NCI-H146 treated with DMSO at 0.1 percent for 48 hours (cell line): ENCODE results near the gene TTBK1.

ENCODE experiments used
- DNase-seq: peaks from one replicate; lab custom pipeline; 2025; ENCODE audit not compliant: unreplicated experiment; lab: John Stamatoyannopoulos, UW

Gene TTBK1

GRCh38 chr6:43269273-43270007 lies 26.2 kb downstream of the TTBK1 start:
- no peak for DNase-seq

DNA sequence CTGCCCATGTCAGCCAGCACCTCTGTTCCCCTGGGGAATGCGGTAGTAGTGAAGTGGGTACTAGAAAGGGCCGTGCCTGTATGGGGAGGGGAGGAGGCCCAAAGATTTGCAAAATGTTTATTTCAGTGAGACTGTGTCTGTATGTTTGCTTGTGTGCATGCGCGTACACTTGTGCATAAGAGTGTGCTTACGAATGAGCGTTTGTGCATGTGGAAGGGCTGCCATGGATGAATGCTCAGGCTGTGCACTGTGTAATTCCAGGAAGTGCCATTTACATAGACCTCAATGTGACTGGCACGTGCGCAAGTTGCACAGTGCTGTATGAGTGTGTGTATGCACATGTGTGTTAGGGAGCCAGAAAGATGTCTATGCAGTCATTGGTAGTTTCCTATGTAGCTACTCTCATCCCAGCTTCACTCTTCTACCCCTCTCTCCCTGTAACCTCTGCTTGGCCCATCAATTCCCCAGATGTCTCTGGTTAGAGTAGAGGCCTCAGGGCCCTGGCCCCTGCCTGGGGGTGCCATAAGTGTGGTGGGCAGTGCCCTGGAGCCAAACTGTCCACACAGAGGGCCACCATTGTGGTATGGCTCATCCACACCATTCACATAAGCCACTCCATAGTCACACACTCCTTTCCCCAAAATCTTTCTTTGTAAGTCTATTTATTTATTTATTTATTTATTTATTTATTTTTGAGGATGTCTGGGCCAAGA lies 28.0 kb downstream of the TTBK1 start:
- no peak for DNase-seq

DNA sequence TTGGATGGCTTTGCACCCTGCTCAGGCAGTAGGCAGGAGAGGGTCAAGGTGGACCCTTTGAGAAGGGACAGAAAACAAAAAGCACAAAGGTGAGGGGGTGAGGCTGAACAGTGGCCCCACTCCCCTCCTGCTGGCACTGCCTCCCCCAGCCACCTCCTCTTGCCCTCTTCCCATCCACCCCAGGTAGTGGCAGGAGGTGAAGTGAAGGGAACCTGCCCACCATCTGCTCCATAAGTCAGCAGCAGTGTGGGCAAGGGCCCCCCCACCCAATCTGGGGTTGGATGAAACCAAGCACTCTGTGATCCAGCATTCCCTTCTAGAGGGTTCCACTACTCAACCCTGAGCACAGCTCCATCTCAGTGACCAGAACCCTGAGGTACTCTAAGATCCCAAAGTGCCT lies 28.7 kb downstream of the TTBK1 start:
- DNase-seq = no peak

- DNase-seq = no peak
Observed at GRCh38 chr6:43273707-43274106, 30.4 kb downstream of the TTBK1 start.

- DNase-seq = no peak
Observed at GRCh38 chr6:43274127-43274915, 31.0 kb downstream of the TTBK1 start.

DNA sequence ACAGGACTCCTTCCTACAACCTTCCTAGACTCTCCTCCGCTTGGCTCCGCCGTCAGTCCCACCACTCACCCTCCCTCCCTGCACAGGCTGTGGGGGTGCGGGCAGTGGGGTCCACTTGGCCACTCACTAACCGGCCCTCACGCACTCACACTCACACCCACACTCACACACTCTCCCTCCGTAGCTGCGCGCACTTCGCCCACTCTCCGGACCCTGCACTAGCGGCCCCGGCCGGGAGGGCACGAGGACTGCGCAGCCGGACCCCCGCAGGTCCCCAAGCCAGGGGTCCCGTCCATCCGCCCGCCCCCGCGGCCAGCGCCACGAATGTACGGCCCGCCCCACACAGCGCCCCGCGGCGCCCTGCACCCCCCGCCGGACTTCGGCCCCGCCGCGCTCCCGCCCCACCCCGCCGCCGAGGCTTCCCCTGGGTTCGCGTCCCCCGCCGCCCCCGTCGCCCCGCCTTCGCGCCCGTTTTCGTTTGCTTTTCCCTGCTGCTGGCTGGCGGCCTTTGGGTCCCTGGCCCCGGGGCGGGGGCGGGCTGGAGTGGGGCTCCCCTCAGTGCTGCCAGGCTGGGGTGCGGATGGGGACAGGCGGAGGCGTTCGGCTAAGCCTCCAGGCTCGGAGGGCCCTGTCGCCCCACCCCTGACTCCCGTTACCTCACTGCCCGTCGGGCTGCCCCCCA lies 31.8 kb downstream of the TTBK1 start:
- DNase-seq = no peak

DNA sequence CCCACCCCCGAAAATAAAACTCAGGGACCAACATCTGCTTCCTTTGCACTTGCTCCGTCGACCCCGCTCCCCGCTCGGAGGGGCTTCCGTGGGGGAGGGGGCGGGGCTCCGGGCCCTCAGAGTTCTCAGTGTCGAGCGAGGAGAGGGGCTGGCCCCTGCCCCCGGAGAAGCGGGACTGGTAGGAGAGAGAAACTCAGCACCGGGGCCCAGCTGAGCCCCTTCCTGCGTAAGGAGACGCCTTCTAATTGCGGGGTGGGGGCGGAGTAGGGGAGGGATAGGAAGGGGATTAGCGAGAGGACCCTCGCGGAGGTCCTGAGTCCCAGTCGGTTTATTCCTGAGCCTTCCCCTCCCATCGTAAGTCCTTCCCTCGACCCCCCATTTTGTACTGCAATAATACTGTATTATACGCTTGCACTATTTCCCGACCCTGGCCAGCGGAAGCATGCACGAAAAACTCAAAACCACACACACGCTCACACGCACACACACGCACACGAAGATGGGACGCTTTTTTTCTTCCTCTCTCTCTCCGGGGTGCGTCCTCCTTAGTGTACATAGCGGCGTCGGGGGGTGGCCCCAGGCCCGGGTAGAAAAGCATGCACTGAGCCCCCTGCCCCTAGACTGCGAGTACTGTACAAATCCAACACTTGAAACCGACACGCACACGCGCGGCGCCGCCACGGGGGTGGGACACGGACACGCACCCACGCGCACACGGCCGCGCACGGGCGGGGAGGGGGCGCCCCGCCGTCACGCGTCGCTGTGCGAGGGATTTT lies 32.7 kb downstream of the TTBK1 start:
- DNase-seq = no peak

DNA sequence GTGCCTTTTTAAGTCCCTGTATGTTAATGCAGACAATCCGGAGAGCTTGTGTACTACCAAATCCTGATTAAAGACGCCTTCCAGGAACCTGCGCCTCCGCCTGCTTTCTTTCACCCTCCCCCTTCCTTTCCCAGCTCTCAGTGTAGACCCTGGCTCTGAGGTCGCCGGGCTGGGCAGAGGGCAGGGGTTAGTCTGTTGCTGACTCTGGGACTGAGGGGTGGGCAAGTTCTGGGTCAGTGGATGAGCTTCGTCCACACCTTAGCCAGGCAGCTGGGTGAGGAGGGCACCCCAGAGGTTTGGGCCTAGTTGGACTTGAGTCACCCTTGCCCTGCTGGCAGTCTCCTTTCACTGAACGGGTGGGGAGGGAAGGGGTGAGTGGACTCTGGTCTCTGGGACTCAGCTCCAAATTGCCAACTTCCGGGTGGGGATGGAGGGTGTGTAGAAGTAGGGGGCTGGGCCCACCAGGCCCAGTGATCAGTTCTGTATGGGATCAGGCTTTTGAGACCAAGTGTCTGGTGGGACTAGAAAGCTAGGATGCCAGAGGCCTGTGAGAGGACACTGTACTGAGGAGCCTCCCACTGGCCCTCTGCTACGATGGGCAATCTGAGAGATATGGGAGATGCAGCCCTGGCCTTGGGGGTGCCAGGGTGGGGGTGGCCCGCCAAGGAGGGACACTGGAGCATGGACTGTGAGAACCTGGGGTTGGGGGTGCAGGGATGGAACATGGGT lies 33.5 kb downstream of the TTBK1 start:
- no peak for DNase-seq

- DNase-seq = no peak
Observed at GRCh38 chr6:43277306-43277642, 34.0 kb downstream of the TTBK1 start.

DNA sequence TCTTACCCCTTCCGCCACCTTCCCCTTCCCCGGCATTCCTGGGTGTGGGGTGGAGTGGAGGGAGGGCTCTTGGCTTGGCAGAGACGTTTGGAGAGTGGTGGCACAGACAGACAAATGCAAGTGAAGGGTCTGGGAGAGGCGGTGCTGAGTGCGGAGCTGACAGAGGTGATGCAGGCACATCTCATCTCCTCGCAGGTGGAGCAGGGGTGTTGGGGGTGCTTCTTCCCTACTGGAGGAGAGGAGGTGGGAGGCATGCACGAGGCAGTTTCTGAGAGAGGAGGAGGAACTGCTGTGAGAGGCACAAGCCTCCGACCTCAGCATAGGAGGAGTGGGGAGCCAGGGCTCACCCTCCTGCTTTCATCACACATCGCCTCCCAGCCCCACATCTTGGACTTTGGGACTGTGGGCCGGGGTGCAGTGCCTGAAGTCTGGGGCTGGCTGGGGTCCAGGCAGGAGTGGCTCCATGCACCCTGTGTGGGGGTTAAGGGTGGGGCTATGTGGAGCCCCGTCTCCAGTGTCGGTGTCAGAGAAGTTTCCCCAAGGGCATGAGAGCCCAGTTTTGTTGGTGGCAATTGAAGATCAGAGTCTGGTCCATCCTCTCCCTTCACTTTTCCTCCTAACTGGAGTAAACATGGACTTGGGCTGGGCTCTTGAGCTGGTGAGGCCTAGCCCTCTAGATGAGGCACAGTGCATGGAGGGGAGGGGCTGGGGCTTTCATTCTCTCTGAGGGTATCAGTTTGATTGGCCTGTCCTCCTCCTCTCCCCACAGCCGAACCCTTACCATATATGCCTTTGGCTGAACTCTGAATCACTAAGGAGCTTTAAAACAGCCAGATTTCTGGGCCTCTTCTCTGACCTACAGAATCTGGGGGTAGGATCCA lies 34.6 kb downstream of the TTBK1 start:
- no peak for DNase-seq

- no peak for DNase-seq
Observed at GRCh38 chr6:43278524-43279078, 35.3 kb downstream of the TTBK1 start.

GRCh38 chr6:43280234-43280633 lies 37.0 kb downstream of the TTBK1 start:
- DNase-seq = no peak

DNA sequence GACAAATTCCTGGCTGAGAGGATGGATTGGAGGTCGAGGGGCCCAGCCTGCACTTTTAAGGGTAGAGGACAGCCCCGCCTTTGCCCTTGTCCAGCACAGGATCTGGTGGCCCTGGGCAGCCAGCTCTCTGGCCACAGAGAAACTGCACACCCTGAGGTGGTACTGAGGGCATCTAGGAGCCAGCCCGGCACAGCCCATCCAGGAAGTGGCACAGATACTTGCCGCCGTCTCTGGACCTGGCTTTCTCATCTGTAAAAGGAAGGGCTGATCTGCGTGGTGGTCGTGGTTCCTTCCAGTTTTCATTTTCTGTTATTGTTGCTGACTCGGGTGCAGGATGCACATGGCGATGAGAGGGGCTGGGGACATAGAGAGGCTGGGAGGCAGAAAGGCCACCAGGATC lies 38.8 kb downstream of the TTBK1 start:
- no peak for DNase-seq

DNA sequence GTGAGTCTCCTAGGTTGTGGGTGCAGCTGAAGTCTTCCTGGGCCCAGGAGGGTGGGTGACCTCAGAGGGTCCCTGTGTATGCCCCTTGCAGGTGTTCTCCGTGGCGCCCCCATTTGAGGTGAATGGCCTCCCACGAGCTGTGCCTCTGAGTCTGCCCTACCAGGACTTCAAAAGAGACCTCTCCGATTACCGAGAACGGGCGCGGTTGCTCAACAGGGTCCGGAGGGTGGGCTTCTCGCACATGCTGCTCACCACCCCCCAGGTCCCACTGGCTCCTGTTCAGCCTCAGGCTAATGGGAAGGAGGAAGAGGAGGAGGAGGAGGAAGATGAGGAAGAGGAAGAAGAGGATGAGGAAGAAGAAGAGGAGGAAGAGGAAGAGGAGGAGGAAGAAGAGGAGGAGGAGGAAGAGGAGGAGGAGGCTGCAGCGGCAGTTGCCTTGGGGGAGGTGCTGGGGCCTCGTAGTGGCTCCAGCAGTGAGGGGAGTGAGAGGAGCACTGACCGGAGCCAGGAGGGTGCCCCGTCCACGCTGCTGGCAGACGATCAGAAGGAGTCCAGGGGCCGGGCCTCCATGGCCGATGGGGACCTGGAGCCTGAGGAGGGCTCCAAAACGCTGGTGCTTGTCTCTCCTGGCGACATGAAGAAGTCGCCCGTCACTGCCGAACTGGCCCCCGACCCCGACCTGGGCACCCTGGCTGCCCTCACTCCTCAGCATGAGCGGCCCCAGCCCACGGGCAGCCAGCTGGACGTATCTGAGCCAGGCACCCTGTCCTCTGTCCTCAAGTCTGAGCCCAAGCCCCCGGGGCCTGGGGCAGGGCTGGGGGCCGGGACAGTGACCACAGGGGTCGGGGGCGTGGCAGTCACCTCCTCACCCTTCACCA lies 39.6 kb downstream of the TTBK1 start:
- DNase-seq = no peak

- no peak for DNase-seq
Observed at GRCh38 chr6:43283514-43283901, 40.2 kb downstream of the TTBK1 start.

GRCh38 chr6:43283905-43284304 lies 40.6 kb downstream of the TTBK1 start:
- DNase-seq = no peak

DNA sequence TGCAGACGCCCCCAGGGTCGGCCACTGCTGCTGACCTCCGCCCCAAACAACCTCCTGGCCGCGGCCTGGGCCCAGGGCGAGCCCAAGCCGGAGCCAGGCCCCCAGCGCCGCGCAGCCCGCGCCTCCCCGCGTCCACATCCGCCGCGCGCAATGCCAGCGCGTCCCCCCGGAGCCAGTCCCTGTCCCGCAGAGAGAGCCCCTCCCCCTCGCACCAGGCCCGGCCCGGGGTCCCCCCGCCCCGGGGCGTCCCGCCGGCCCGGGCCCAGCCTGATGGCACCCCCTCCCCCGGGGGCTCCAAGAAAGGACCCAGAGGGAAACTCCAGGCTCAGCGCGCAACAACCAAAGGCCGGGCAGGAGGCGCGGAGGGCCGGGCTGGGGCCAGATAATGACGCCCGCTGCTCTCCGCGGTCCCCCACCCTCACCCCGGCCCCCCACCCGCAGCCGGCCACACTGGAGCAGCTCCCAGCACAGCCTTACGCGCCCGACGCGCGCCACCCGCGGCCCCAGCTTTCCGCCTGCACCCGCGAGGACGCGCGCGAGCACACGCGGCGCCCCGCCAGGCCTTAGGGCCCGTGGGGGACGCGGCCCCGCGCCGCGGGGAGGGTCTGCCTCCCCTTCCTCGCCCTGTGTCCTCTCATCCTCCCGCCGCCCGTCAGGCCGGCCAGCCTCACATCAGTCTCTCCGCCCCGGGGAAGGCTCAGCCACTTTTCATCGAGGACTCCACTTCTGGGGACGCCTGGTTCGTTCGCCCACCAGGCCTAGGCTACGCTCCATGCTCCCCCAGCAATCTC lies 41.9 kb downstream of the TTBK1 start:
- no peak for DNase-seq
